AG09319 (cell line): Measurements from ENCODE around the gene NFASC.

Experiments
- DNase-seq: peaks from one replicate; pipeline ENCODE4 v3.0.0-alpha.2; 2010; ENCODE audit warnings: low read depth; ENCODE audit errors: extremely low read depth
- TF ChIP-seq, protein P1 (sequence below): IDR thresholded peaks from 2 replicates; pipeline ENCODE4 v1.5.1; 2011; ENCODE audit warnings: low read depth, mild to moderate bottlenecking, inconsistent platforms, low read length, moderate library complexity

NFASC gene

DNA sequence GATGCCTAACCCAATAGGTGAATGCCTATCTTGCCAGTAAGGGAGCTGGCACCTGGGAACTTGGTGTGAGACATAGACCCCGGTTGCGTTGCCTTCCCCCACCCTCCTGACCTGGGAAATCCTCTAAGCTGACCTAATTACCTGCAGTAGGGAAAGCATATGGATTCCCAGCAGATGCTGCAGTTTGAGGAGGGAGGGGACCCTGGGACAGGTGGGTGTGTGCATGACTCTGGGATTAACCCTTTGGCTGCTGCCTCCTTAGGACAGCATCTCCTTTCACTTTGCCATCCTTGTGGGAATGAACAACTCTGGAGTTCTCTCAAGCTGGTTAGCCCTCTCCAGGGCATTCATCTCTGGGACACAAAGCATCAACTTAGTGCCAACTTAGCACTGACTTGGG lies 16.4 kb upstream of the NFASC start:
- DNase-seq = no peak
- TF ChIP-seq, protein P1, sequence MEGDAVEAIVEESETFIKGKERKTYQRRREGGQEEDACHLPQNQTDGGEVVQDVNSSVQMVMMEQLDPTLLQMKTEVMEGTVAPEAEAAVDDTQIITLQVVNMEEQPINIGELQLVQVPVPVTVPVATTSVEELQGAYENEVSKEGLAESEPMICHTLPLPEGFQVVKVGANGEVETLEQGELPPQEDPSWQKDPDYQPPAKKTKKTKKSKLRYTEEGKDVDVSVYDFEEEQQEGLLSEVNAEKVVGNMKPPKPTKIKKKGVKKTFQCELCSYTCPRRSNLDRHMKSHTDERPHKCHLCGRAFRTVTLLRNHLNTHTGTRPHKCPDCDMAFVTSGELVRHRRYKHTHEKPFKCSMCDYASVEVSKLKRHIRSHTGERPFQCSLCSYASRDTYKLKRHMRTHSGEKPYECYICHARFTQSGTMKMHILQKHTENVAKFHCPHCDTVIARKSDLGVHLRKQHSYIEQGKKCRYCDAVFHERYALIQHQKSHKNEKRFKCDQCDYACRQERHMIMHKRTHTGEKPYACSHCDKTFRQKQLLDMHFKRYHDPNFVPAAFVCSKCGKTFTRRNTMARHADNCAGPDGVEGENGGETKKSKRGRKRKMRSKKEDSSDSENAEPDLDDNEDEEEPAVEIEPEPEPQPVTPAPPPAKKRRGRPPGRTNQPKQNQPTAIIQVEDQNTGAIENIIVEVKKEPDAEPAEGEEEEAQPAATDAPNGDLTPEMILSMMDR = no peak

DNA sequence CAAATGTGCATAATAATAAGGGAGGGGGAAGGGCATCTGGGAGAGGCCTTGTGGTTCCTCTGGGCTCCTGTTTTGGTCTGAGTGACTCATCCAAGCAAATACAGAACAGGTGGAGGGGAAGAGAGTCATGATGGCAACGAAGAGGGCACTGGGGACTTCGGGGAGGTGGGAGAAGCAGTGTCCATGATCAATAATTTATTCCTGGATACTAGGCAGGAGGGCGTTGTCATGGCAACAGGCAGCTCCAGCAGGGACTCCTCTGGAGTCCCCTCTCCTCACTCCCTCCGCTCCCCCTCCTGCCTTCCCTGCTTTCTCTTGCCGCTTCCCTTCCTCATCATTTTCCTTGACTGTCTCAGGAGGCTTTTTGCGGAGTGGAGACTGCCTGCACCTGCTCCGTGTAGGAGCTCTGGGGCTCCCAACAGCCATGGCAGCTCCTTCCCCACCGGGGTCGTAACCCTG lies 12.3 kb upstream of the NFASC start:
- DNase-seq = no peak
- TF ChIP-seq, protein P1 = no peak

DNA sequence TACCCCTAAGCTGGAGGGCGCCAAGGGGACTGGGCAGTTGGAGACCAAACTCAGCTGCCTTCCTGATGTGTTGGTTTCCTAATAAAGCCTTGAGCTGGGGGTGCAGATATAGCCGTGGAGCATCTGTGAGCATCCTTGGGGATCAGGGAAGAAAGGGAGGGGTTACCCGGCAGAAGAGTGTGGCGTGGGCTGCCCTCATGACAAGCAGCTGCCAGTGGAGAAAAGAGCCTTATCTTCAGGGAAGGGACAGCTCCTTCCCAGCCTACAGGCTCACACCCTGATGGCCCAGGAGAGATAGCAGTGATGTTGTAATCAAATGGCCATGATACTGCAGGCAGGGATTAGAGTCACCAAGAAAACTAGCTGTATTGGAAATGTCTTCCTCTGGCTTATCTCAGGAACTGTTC lies 10.8 kb upstream of the NFASC start:
- DNase-seq = no peak
- TF ChIP-seq, protein P1 = no peak

DNA sequence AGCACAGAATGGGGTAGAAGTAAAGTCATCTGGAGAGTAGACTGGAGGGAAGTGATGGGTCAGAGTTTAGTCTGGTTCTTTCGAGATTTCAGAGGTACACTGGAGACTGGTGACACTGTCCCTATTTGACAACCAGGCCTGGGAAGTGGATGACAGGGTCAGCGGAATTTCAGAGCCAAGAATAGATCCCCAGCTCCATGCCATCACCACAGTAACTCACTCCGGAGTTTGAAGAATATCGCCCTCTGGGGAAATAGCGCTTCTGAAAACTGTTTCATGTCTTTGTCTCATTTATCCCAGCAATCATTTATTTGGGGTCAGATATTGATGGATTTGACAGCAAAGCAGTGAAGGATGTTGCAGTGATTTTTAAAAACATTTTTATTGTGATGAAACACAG lies 7.6 kb upstream of the NFASC start:
- no peak for DNase-seq
- TF ChIP-seq, protein P1 = no peak

DNA sequence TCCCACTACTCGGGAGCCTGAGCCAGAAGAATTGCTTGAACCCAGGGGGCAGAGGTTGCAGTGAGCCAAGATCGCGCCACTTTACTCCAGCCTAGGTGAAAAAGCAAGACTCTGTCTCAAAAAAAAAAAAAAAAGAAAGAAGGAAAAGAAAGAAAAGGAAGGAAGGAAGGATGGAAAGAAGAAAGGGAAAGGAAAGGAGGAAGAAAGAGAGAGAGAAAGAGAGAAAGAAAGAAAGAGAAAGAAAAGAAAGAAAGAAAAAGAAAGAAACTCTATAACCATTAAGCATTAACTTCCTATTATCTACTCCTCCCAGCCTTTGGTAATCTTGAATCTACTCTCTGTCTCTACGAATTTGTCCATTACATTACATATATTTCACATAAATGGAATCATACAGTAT lies 6.9 kb upstream of the NFASC start:
- no peak for DNase-seq
- TF ChIP-seq, protein P1 = no peak

DNA sequence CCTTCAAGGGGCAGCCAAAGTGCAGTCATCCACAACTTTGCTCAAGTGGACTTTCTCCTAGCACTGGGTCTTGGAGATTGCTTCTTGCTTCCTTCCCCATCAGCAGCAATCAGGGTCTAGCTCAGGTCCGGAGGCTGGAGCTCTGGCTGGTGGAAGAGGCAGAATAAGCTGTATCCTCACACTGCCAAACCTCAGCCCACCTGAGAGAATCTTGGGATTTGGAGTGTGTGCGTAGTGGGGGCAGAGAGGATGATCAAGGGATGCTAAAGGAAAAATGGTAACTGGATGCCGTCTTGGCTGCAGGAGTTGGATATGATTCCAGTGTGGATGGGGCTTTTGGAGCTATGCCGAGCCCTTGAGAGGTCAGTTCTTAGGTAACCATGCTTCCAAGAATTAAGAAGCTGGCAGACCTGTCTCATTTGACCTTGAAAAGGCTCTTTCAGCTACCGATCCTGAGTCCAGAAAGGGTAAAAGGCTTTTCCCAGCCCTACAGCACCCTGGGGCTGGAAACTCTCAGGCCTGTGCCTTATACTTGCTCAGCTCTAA lies 4.5 kb upstream of the NFASC start:
- TF ChIP-seq, protein P1 = no peak

DNA sequence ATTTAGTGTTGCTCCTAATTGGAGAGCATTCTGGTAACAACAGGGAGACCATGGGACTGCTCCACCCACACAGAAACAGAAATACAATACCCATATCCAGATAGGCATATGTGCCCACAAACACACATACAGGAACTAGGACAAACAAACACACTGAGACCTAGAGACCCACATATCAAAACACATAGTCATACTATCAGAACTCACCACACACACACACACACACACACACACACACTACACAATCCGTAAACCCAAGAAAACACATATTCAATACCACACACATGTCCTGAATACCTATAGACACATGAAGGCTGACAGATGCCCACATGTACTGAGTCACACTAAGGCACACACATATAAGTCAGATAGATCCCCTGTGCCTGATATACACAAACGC lies 3.5 kb upstream of the NFASC start:
- TF ChIP-seq, protein P1 = no peak
- no peak for DNase-seq

More for the DNA sequence above, 4.5 kb upstream of the NFASC start:
- no peak for DNase-seq
